Measurements from ENCODE around the gene RELT.

Gene RELT

GRCh38 chr11:73335204-73335923 lies 40.8 kb upstream of the RELT start:
- Histone ChIP-seq H3K9ac (ENCODE audit: low read length in 5 of 5) (peak overlapping the region in 2 of 5 donors; percentile 16 to 19), H3K27ac (ENCODE audit: low read depth, low read length) (peak overlapping the region; percentile 57)

DNA sequence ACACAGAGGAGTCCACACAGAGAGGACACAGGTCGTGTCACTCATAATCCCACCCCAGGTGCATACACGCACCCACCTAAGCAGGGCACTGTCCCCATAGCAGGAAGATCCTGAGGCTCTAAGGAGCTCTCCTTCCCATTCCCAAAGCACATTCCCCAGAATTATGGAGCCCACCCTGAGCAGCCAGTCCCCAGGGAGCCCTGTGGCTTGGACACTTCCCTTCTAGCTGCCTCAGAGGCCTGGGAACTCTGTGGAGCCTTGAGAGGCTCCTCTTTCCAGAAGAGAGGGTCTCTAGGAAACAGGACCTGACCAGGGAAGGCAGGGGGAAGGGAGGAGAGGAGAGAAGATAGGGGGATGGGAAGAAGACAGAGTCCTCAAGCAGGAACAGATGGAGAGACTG lies 38.4 kb upstream of the RELT start:
- H3K9me3 ChIP-seq (ENCODE audit: control insufficient read depth in 5 of 5, low read length in 5 of 5) = no peaks in the 10 kb centered on the region
- no peak overlapping the region for H3K4me3 ChIP-seq (ENCODE audit: low read depth in 1 of 5, low read length in 5 of 5)
- H3K36me3 ChIP-seq (ENCODE audit: control insufficient read depth in 5 of 5, insufficient read depth in 5 of 5, low read length in 5 of 5) = no peaks in the 10 kb centered on the region
- no peak overlapping the region for H3K9ac ChIP-seq (ENCODE audit: low read length in 5 of 5)
- H3K4me1 ChIP-seq (ENCODE audit: control insufficient read depth in 5 of 5, insufficient read depth in 5 of 5, low read length in 5 of 5) = peaks cover 12 to 41% (median 30%) of the 10 kb centered on the region in 5 donors
- H3K27me3 ChIP-seq (ENCODE audit: control insufficient read depth in 5 of 5, insufficient read depth in 4 of 5, low read length in 5 of 5) = peaks cover 0 to 4% (median 0%) of the 10 kb centered on the region in 5 donors
- no peak overlapping the region for H3K27ac ChIP-seq (ENCODE audit: low read depth, low read length)

More at GRCh38 chr11:73335204-73335923, 40.8 kb upstream of the RELT start:
- Histone ChIP-seq H3K36me3 (ENCODE audit: control insufficient read depth in 5 of 5, insufficient read depth in 5 of 5, low read length in 5 of 5) (no peaks in the 10 kb centered on the region), H3K27me3 (ENCODE audit: control insufficient read depth in 5 of 5, insufficient read depth in 4 of 5, low read length in 5 of 5) (peaks cover 0 to 4% (median 0%) of the 10 kb centered on the region in 5 donors), H3K4me1 (ENCODE audit: control insufficient read depth in 5 of 5, insufficient read depth in 5 of 5, low read length in 5 of 5) (peaks cover 14 to 53% (median 47%) of the 10 kb centered on the region in 5 donors), H3K9me3 (ENCODE audit: control insufficient read depth in 5 of 5, low read length in 5 of 5) (no peaks in the 10 kb centered on the region), H3K4me3 (ENCODE audit: low read depth in 1 of 5, low read length in 5 of 5) (no peak overlapping the region)

DNA sequence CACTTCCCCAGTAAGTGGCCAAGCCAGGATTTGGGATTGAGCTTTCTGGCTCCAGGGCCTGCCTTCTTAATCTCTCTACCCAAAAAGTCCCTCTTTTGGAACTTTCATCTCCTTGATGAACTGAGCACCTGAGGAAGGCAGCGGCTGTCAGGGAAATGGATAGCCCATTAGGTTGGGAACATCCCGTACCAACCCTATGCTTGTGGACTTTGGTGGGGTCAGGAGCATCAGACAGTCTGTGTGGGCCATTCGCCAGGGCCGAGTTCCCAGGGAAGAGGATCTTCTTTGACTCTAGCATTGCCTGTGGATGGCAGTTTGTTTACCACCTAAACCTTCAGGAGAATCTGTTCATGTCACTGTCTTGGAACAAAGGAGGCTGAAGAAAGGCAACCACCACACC lies 37.9 kb upstream of the RELT start:
- Histone ChIP-seq H3K36me3 (ENCODE audit: control insufficient read depth in 5 of 5, insufficient read depth in 5 of 5, low read length in 5 of 5) (no peaks in the 10 kb centered on the region), H3K9me3 (ENCODE audit: control insufficient read depth in 5 of 5, low read length in 5 of 5) (no peaks in the 10 kb centered on the region), H3K27ac (ENCODE audit: low read depth, low read length) (no peak overlapping the region), H3K27me3 (ENCODE audit: control insufficient read depth in 5 of 5, insufficient read depth in 4 of 5, low read length in 5 of 5) (peaks cover 0 to 4% (median 0%) of the 10 kb centered on the region in 5 donors), H3K9ac (ENCODE audit: low read length in 5 of 5) (no peak overlapping the region), H3K4me3 (ENCODE audit: low read depth in 1 of 5, low read length in 5 of 5) (no peak overlapping the region), H3K4me1 (ENCODE audit: control insufficient read depth in 5 of 5, insufficient read depth in 5 of 5, low read length in 5 of 5) (peaks cover 12 to 40% (median 30%) of the 10 kb centered on the region in 5 donors)

DNA sequence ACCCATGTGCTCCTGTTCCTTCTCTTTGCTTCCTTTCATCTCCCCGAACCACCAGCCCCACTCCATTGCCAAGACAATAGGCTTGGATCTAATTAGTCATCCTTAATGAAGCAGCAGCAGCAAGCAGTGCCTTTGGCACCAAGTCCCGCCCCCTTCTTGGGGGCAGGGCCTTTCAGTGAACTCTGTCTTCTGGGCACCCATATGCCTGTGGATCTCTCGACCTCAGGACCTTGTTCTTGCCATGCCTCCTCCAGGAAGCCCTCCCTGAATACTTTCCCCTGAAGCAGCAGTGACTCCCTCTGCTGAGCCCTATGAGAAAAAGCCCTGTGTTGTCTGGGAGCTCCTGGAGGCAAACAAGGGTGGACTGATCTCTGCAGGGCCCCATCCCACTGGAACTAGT lies 36.0 kb upstream of the RELT start:
- no peak overlapping the region for H3K4me3 ChIP-seq (ENCODE audit: low read depth in 1 of 5, low read length in 5 of 5)
- H3K27ac ChIP-seq (ENCODE audit: low read depth, low read length) = no peak overlapping the region
- no peaks in the 10 kb centered on the region for H3K9me3 ChIP-seq (ENCODE audit: control insufficient read depth in 5 of 5, low read length in 5 of 5)
- peaks cover 4 to 29% (median 16%) of the 10 kb centered on the region in 5 donors for H3K4me1 ChIP-seq (ENCODE audit: control insufficient read depth in 5 of 5, insufficient read depth in 5 of 5, low read length in 5 of 5)
- H3K9ac ChIP-seq (ENCODE audit: low read length in 5 of 5) = no peak overlapping the region
- H3K27me3 ChIP-seq (ENCODE audit: control insufficient read depth in 5 of 5, insufficient read depth in 4 of 5, low read length in 5 of 5) = no peaks in the 10 kb centered on the region
- H3K36me3 ChIP-seq (ENCODE audit: control insufficient read depth in 5 of 5, insufficient read depth in 5 of 5, low read length in 5 of 5) = no peaks in the 10 kb centered on the region

DNA sequence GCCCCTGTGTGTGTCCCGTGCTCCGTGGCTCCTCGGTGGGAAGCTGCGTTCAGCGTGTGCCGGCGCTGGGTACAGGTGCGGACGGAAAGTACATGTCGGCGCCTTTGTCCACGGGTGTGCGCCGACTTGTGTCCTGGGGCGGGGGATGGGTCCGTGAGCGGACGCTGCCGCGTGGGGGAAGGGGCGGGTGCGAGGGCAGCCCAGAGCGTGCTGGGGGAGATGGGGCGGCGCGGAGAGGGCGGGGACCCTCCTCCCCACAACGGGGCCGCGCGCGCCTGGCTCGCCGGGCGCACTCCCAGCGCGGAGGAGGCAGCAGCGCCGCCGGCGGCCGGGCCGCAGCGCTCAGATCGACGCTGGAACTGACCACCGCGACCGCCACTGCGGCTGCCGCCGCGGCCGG lies 33.6 kb upstream of the RELT start:
- Histone ChIP-seq H3K36me3 (ENCODE audit: control insufficient read depth in 5 of 5, insufficient read depth in 5 of 5, low read length in 5 of 5) (peaks cover 0 to 10% (median 5%) of the 10 kb centered on the region in 5 donors), H3K4me1 (ENCODE audit: control insufficient read depth in 5 of 5, insufficient read depth in 5 of 5, low read length in 5 of 5) (peaks cover 2 to 28% (median 14%) of the 10 kb centered on the region in 5 donors), H3K9ac (ENCODE audit: low read length in 5 of 5) (no peak overlapping the region), H3K4me3 (ENCODE audit: low read depth in 1 of 5, low read length in 5 of 5) (peak overlapping the region in 3 of 5 donors; percentile 26 to 46 (median 39)), H3K9me3 (ENCODE audit: control insufficient read depth in 5 of 5, low read length in 5 of 5) (no peaks in the 10 kb centered on the region), H3K27me3 (ENCODE audit: control insufficient read depth in 5 of 5, insufficient read depth in 4 of 5, low read length in 5 of 5) (no peaks in the 10 kb centered on the region), H3K27ac (ENCODE audit: low read depth, low read length) (no peak overlapping the region)

GRCh38 chr11:73343076-73343873 lies 32.9 kb upstream of the RELT start:
- Histone ChIP-seq H3K27me3 (ENCODE audit: control insufficient read depth in 5 of 5, insufficient read depth in 4 of 5, low read length in 5 of 5) (no peaks in the 10 kb centered on the region), H3K4me3 (ENCODE audit: low read depth in 1 of 5, low read length in 5 of 5) (peak overlapping the region in 1 of 5 donors; percentile 19), H3K9ac (ENCODE audit: low read length in 5 of 5) (no peak overlapping the region), H3K9me3 (ENCODE audit: control insufficient read depth in 5 of 5, low read length in 5 of 5) (no peaks in the 10 kb centered on the region), H3K36me3 (ENCODE audit: control insufficient read depth in 5 of 5, insufficient read depth in 5 of 5, low read length in 5 of 5) (peaks cover 0 to 16% (median 12%) of the 10 kb centered on the region in 5 donors), H3K4me1 (ENCODE audit: control insufficient read depth in 5 of 5, insufficient read depth in 5 of 5, low read length in 5 of 5) (peaks cover 2 to 28% (median 14%) of the 10 kb centered on the region in 5 donors), H3K27ac (ENCODE audit: low read depth, low read length) (no peak overlapping the region)

- no peak overlapping the region for H3K4me3 ChIP-seq (ENCODE audit: low read depth in 1 of 5, low read length in 5 of 5)
- no peaks in the 10 kb centered on the region for H3K27me3 ChIP-seq (ENCODE audit: control insufficient read depth in 5 of 5, insufficient read depth in 4 of 5, low read length in 5 of 5)
- no peaks in the 10 kb centered on the region for H3K9me3 ChIP-seq (ENCODE audit: control insufficient read depth in 5 of 5, low read length in 5 of 5)
- peaks cover 0 to 22% (median 14%) of the 10 kb centered on the region in 5 donors for H3K36me3 ChIP-seq (ENCODE audit: control insufficient read depth in 5 of 5, insufficient read depth in 5 of 5, low read length in 5 of 5)
- H3K4me1 ChIP-seq (ENCODE audit: control insufficient read depth in 5 of 5, insufficient read depth in 5 of 5, low read length in 5 of 5) = peaks cover 2 to 28% (median 14%) of the 10 kb centered on the region in 5 donors
- H3K27ac ChIP-seq (ENCODE audit: low read depth, low read length) = no peak overlapping the region
- no peak overlapping the region for H3K9ac ChIP-seq (ENCODE audit: low read length in 5 of 5)
These were observed 32.0 kb upstream of the RELT start for GRCh38 chr11:73344191-73344607.

DNA sequence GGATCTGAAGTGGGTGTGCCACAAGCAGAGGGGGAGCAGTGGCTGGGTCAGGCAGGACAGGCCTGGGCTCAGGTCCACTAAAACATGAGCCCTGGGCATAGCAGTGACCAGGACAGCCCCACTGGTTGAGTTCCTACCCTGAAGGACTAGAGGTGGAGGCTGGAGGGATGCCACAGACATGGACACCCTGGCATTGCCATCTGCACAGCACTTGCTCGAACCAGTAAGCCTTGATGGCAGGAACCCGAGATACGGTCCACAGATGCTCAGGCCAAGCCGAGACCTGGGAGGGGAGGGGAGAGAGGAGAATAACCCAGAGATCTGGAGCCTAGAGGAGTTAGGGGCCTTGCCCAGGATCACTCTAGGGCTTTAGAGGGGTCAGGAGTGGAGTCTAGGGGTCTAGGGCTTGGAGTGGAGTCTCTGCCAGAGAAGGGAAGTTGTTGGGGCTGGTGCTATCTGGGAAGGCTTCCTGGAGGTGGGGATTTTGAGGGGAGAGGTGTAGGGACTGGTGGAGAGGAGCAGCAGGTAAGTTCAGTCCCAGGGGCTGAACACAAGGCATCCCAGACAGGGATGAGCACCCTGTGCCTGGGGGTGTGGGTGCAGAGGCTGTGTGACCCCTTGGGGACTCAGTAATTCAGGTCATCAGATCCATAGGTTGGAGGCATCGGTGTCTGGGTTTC lies 30.6 kb upstream of the RELT start:
- Histone ChIP-seq H3K4me3 (ENCODE audit: low read depth in 1 of 5, low read length in 5 of 5) (no peak overlapping the region), H3K4me1 (ENCODE audit: control insufficient read depth in 5 of 5, insufficient read depth in 5 of 5, low read length in 5 of 5) (peaks cover 2 to 28% (median 16%) of the 10 kb centered on the region in 5 donors), H3K27ac (ENCODE audit: low read depth, low read length) (no peak overlapping the region), H3K27me3 (ENCODE audit: control insufficient read depth in 5 of 5, insufficient read depth in 4 of 5, low read length in 5 of 5) (no peaks in the 10 kb centered on the region), H3K9ac (ENCODE audit: low read length in 5 of 5) (no peak overlapping the region), H3K36me3 (ENCODE audit: control insufficient read depth in 5 of 5, insufficient read depth in 5 of 5, low read length in 5 of 5) (peaks cover 0 to 28% (median 14%) of the 10 kb centered on the region in 5 donors), H3K9me3 (ENCODE audit: control insufficient read depth in 5 of 5, low read length in 5 of 5) (no peaks in the 10 kb centered on the region)

DNA sequence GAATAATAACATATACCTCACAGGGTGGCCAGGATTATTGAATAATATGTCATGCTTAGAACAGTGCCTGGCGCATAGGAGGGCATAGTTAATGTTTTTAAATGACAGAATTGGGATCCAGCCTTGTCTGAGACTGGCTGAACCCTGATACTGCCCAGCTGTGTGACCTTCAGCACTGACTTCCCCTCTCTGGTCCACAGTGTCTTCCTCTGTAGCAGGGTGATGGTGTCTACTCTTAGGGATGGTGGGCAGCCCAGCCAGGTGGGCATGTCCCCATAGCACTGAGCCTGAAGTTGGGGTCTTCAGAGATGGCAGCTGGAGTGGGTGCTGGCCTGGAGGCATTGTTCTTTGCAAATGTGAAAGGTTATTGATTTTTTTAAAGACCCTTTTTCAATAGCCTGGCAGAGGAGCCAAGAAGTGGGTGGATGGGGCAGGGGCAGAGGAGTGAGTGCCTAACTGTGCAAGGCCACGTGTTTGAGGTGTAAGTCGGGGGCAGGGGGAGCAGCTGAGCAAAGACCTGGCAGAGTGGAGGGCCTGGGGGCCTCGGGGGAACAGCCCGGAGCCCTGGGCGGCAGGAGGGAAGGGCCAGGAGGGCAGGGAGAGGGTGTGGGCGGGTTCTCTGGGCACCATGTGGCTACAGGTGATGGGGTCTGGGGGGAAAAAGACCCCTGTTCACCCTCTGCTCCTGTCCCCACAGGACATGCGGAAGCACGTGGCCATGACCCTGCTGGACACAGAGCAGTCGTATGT lies 29.8 kb upstream of the RELT start:
- Histone ChIP-seq H3K27ac (ENCODE audit: low read depth, low read length) (no peak overlapping the region), H3K9ac (ENCODE audit: low read length in 5 of 5) (no peak overlapping the region), H3K9me3 (ENCODE audit: control insufficient read depth in 5 of 5, low read length in 5 of 5) (no peaks in the 10 kb centered on the region), H3K27me3 (ENCODE audit: control insufficient read depth in 5 of 5, insufficient read depth in 4 of 5, low read length in 5 of 5) (no peaks in the 10 kb centered on the region), H3K4me3 (ENCODE audit: low read depth in 1 of 5, low read length in 5 of 5) (no peak overlapping the region), H3K36me3 (ENCODE audit: control insufficient read depth in 5 of 5, insufficient read depth in 5 of 5, low read length in 5 of 5) (peaks cover 0 to 28% (median 14%) of the 10 kb centered on the region in 5 donors), H3K4me1 (ENCODE audit: control insufficient read depth in 5 of 5, insufficient read depth in 5 of 5, low read length in 5 of 5) (peaks cover 2 to 25% (median 16%) of the 10 kb centered on the region in 5 donors)
